Right lobe of liver (tissue), 4 donors: Measurements from ENCODE around the gene TNS3.

Experiments
- CTCF ChIP-seq, 4 donors: fragments of 200-600 bp in 3 of 4; fragments of 450-650 bp in 1 of 4; IDR thresholded peaks; one replicate each; pipeline versions ENCODE4 v1.5.1 to v1.8.0; 2016 to 2022; ENCODE audit warnings: antibody characterized with exemption in 4 of 4, mild to moderate bottlenecking in 2 of 4
- POLR2A ChIP-seq: fragments of 450-650 bp; IDR thresholded peaks from one replicate; pipeline ENCODE4 v1.6.1; 2017; ENCODE audit warnings: antibody characterized with exemption, mild to moderate bottlenecking
- donor health status: DM: no; HTN: no; CAD: no.
- donor health status: DM: no; HTN: no; CAD: no.
- donor health status: DM: no; HTN: yes; CAD: no.

GRCh38 chr7:47390914-47391313, 191.0 kb downstream of the TNS3 start:
- no peak for TF ChIP-seq POLR2A
- no peak for TF ChIP-seq CTCF (IDR thresholded peaks at IDR 0.05)
